HepG2 (cell line): Measurements from ENCODE around the gene CAPN9. TPM values are rescaled to one million over a fixed set of nuclear protein-coding genes. Genes with fewer than 3 reads are reported as not detected.

Source experiments
- AKAP8 ChIP-seq: sonication (generic); formaldehyde crosslinking; IDR thresholded peaks from 2 replicates; pipeline ENCODE4 v1.5.1; 2020; ENCODE audit warnings: mild to moderate bottlenecking, missing genetic modification reagents
- ARID2 ChIP-seq: sonication (generic); formaldehyde crosslinking; IDR thresholded peaks from 2 replicates; pipeline ENCODE4 v1.8.1; 2022; ENCODE audit warnings: mild to moderate bottlenecking, missing genetic modification reagents, borderline replicate concordance
- ARID5B ChIP-seq: IDR thresholded peaks from 2 replicates; pipeline ENCODE4 v1.4.0; 2020; ENCODE audit warnings: mild to moderate bottlenecking, missing genetic modification reagents
- ARNT ChIP-seq: fragments of 450-650 bp; IDR thresholded peaks from 2 replicates; pipeline ENCODE4 v1.6.1; 2017
- ATAD3A ChIP-seq: sonication (generic); formaldehyde crosslinking; IDR thresholded peaks from 2 replicates; pipeline ENCODE4 v1.4.0; 2020; ENCODE audit warnings: missing genetic modification reagents
- GATA4 ChIP-seq: sonication (generic); IDR thresholded peaks from 2 replicates; pipeline ENCODE4 v1.6.1; 2016; ENCODE audit warnings: antibody characterized with exemption, low read depth, borderline replicate concordance
- JDP2 ChIP-seq: sonication (generic); formaldehyde crosslinking; IDR thresholded peaks from 2 replicates; pipeline ENCODE4 v1.8.1; 2022; ENCODE audit warnings: missing genetic modification reagents, borderline replicate concordance
- MAFF ChIP-seq: IDR thresholded peaks from 2 replicates; pipeline ENCODE4 v1.6.1; 2011; ENCODE audit warnings: low read depth, low read length, improper control_type of control experiment
- MEF2D ChIP-seq: sonication (generic); formaldehyde crosslinking; IDR thresholded peaks from 2 replicates; pipeline ENCODE4 v1.5.1; 2020; ENCODE audit warnings: mild to moderate bottlenecking, missing genetic modification reagents
- RAD51 ChIP-seq: fragments of 450-650 bp; IDR thresholded peaks from 2 replicates; pipeline ENCODE4 v1.6.1; 2016; ENCODE audit warnings: borderline replicate concordance
- SMAD1 ChIP-seq: sonication (generic); formaldehyde crosslinking; IDR thresholded peaks from 2 replicates; pipeline ENCODE4 v1.4.0; 2020; ENCODE audit warnings: missing genetic modification reagents, low read depth, mild to moderate bottlenecking, borderline replicate concordance
- SP1 ChIP-seq, 2 experiments: fragments of 450-650 bp in 1 of 2; sonication (generic) in 1 of 2; formaldehyde crosslinking in 1 of 2; IDR thresholded peaks; 2 replicates each; pipeline versions ENCODE4 v1.4.0 to v1.6.1; 2016 to 2020; ENCODE audit warnings: missing genetic modification reagents in 1 of 2
- TCF7 ChIP-seq: sonication (generic); IDR thresholded peaks from 2 replicates; pipeline ENCODE4 v1.6.1; 2016; ENCODE audit warnings: antibody characterized with exemption, low read depth
- ZBTB4 ChIP-seq: sonication (generic); formaldehyde crosslinking; IDR thresholded peaks from 2 replicates; pipeline ENCODE4 v1.4.0; 2020; ENCODE audit warnings: missing genetic modification reagents, mild to moderate bottlenecking, borderline replicate concordance
- ZBTB42 ChIP-seq: sonication (generic); formaldehyde crosslinking; IDR thresholded peaks from 2 replicates; pipeline ENCODE4 v1.5.0; 2020; ENCODE audit warnings: mild to moderate bottlenecking, missing genetic modification reagents
- ZMYM4 ChIP-seq: sonication (generic); formaldehyde crosslinking; IDR thresholded peaks from 2 replicates; pipeline ENCODE4 v1.8.1; 2023; ENCODE audit warnings: mild to moderate bottlenecking, missing genetic modification reagents
- ZNF329 ChIP-seq: sonication (generic); formaldehyde crosslinking; IDR thresholded peaks from 2 replicates; pipeline ENCODE4 v1.9.0; 2021; ENCODE audit warnings: low read depth, mild to moderate bottlenecking, missing genetic modification reagents
- ZNF747 ChIP-seq: sonication (generic); formaldehyde crosslinking; IDR thresholded peaks from 2 replicates; pipeline ENCODE4 v1.8.1; 2023; ENCODE audit warnings: missing genetic modification reagents, mild to moderate bottlenecking, borderline replicate concordance
- ZNF768 ChIP-seq: sonication (generic); formaldehyde crosslinking; IDR thresholded peaks from 2 replicates; pipeline ENCODE4 v1.4.0; 2020; ENCODE audit warnings: missing genetic modification reagents
- ZNF772 ChIP-seq: sonication (generic); formaldehyde crosslinking; IDR thresholded peaks from 2 replicates; pipeline ENCODE4 v1.5.0; 2020; ENCODE audit warnings: mild to moderate bottlenecking, missing genetic modification reagents
- polyA plus RNA-seq, 8 experiments: library from polyadenylated mRNA; depleted of rRNA in 3 of 8; stranded (reverse) in 7 of 8; unstranded in 1 of 8; fragments of >200 nt; fragmentation: Illumina TruSeq in 4 of 8; extraction: Trizol in 4 of 8; gene quantifications; 2 replicates each; pipeline versions ENCODE4 v1.2.1 to v1.2.3, GENCODE V29; 2011 to 2016; ENCODE audit warnings: low read depth in 4 of 8, missing spikeins in 1 of 8, mixed read lengths in 1 of 8; ENCODE audit not compliant: insufficient read depth in 1 of 8
- total RNA-seq, 5 experiments: library from RNA; depleted of rRNA; stranded (reverse); fragments of >200 nt; fragmentation: Illumina TruSeq; extraction: Trizol; gene quantifications; 2 replicates each; pipeline ENCODE4 v1.2.3, GENCODE V29; 2016; ENCODE audit warnings: low read depth in 1 of 5
- TF ChIP-seq, protein P1 (sequence below): sonication (generic); formaldehyde crosslinking; IDR thresholded peaks from 2 replicates; pipeline ENCODE4 v1.8.0; 2022; ENCODE audit warnings: missing genetic modification reagents, mild to moderate bottlenecking, moderate library complexity, borderline replicate concordance
- TF ChIP-seq, protein P2 (sequence below): IDR thresholded peaks from 2 replicates; pipeline ENCODE4 v1.6.1; 2012; ENCODE audit warnings: inconsistent platforms

The CAPN9 gene
- total and polyA plus RNA-seq, 2 of the 13 experiments (the other 11 are each of a cell fraction or from before 2014, with no cell fraction given): 0.04 to 0.31 TPM

DNA sequence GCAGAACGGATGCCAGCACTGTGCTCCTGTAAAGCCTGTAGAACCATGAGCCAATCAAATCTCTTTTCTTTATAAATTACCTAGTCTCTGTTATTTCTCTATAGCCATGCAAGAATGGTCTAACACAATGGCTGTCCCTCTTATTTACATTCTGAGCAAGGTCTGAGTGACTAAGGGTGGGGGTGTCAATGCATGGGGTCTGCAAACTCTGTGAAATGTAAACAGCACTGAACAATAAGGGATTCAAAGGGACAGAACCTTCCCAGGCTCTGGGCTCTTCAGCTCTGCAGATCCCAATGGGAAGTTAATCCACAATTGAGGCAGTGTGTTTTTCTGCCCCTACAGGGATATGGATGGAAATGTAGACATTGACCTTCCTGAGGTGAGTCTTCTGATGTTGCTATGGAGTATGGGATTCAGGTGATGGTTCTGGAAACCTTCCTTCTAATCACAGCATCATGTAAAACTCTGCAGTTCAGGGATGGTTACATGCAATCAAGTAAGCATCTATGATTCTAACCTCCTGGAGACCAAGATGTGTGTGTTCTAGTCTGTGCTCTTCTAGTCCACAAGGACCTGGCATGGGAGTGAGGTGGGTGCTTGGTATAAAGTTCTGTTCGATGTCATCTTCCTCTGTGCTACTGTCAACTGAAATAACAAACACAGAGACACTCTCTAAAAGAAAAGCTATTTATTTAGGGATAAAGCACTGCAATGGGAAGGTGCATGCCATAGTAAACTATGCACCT lies 38.6 kb downstream of the CAPN9 start (continued):
- no peak for TF ChIP-seq SP1 (IDR thresholded peaks at IDR 0.05)
- TF ChIP-seq SP1 (CRISPR knock-in tag; IDR thresholded peaks at IDR 0.05): no peak
- no peak for TF ChIP-seq ZNF768 (CRISPR knock-in tag)
- TF ChIP-seq ZBTB42 (CRISPR knock-in tag): no peak
- TF ChIP-seq, protein P1, sequence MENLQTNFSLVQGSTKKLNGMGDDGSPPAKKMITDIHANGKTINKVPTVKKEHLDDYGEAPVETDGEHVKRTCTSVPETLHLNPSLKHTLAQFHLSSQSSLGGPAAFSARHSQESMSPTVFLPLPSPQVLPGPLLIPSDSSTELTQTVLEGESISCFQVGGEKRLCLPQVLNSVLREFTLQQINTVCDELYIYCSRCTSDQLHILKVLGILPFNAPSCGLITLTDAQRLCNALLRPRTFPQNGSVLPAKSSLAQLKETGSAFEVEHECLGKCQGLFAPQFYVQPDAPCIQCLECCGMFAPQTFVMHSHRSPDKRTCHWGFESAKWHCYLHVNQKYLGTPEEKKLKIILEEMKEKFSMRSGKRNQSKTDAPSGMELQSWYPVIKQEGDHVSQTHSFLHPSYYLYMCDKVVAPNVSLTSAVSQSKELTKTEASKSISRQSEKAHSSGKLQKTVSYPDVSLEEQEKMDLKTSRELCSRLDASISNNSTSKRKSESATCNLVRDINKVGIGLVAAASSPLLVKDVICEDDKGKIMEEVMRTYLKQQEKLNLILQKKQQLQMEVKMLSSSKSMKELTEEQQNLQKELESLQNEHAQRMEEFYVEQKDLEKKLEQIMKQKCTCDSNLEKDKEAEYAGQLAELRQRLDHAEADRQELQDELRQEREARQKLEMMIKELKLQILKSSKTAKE (CRISPR knock-in tag): no peak
- TF ChIP-seq ARID2 (CRISPR knock-in tag): no peak
- TF ChIP-seq RAD51: no peak
- TF ChIP-seq ZNF772 (CRISPR knock-in tag): no peak
- TF ChIP-seq ZBTB4: no peak
- no peak for TF ChIP-seq MEF2D (CRISPR knock-in tag)
- TF ChIP-seq MAFF: no peak
- TF ChIP-seq, protein P2, sequence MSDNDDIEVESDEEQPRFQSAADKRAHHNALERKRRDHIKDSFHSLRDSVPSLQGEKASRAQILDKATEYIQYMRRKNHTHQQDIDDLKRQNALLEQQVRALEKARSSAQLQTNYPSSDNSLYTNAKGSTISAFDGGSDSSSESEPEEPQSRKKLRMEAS: no peak
- TF ChIP-seq ZNF747 (CRISPR knock-in tag): no peak
- TF ChIP-seq ZMYM4 (CRISPR knock-in tag): no peak
- TF ChIP-seq ZNF329: no peak
- TF ChIP-seq AKAP8 (CRISPR knock-in tag): no peak
- no peak for TF ChIP-seq ARNT
- TF ChIP-seq ARID5B (CRISPR knock-in tag): peak; percentile 75
- no peak for TF ChIP-seq TCF7
- TF ChIP-seq SMAD1 (CRISPR knock-in tag): no peak
- no peak for TF ChIP-seq GATA4
- no peak for TF ChIP-seq ATAD3A (CRISPR knock-in tag)
- TF ChIP-seq JDP2 (CRISPR knock-in tag): no peak
